ENCODE data around the gene CD99L2.

- TF ChIP-seq CTCF (IDR thresholded peaks at IDR 0.05): no peak
- no peak for TF ChIP-seq POLR2AphosphoS5 (IDR thresholded peaks at IDR 0.05; ENCODE audit: low read depth, low read length)
Measured at GRCh38 chrX:150874448-150874847, 24.0 kb downstream of the CD99L2 start.
